GM21619 (cell line): ENCODE measurements around the gene FBXO42.
"Not testable (repeated sequence)": the region's sequence is repeated elsewhere in the genome, so short reads cannot be mapped to it uniquely, and the experiment has no call there.

Experiments
- ATAC-seq: cut with Tn5 transposase; IDR thresholded peaks from one replicate; pipeline ENCODE4 v1.9.1; 2021; ENCODE audit not compliant: unreplicated experiment

The FBXO42 gene

DNA sequence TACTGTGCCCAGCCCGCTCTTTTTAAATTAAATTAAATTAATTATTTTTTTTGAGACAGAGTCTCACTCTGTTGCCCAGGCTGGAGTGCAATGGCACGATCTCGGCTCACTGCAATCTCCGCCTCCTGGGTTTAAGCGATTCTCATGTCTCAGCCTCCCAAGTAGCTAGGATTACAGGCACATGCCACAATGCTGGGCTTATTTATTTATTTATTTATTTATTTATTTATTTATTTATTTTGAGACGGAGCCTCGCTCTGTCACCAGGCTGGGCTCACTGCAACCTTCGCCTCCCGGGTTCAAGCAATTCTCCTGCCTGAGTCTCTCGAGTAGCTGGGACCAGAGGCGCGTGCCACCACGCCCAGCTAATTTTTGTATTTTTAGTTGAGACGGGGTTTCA is 129.6 kb downstream of the FBXO42 start:
- not testable (repeated sequence) for ATAC-seq

DNA sequence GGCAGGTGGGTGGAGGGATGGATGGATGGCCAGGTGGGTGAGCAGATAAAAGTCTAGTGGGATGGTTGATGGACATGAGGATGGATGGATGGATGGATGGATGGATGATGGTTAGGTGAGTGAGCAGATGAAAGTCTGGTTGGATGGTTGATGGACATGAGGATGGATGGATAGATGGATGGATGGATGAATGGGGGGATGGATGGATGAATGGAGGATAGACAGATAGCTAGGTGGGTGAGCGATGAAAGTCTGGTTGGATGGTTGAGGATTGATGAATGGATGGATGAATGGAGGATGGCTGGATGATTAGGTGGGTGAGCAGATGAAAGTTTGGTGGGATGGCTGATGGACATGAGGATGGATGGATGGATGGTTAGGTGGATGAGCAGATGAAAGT is 130.8 kb downstream of the FBXO42 start:
- ATAC-seq, result no peak

DNA sequence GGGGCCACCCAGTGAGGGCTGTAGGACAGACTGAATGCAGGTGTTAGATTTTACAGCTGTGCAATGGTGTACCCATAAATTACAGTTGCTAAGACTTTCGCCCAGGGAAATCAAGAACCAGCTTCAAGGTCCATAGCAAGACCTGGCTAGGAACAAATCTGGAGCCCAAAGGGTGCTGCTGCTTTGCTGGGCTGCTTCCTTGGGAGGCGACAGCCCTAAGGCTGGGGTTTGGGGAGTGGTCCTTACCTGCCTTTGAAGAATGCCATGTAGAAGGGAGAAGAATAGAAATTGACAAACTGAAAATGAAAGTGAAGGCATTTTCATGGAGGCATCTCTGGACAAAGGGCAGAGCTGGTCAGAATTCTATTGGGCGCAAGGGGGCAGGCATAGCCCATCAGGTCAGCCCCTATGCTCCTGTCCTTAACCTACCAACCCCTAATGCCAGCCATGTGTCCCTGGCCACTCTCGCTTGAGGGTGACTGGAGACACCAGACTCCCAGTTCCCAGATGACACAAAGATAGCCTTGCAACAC is 132.2 kb downstream of the FBXO42 start:
- ATAC-seq, result no peak

DNA sequence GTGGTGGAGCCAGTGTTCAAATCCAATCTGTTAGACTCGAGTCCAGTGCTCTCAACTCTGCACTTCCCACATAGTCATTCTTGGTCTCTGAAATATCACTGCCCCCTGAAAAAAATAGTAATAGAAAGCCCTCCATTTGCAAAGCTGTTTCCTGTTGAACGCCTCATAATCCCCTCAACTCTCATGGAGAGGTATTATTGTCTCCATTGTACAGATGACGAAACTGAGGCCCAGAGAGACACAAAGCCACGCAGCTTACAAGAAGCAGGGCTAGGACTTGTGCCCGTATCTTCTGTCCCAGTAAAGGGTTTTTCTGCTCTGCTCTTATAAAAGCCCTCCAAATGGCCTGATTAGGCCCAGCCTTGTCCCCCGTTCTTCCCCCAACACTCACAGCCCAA is 133.6 kb downstream of the FBXO42 start:
- no peak for ATAC-seq

DNA sequence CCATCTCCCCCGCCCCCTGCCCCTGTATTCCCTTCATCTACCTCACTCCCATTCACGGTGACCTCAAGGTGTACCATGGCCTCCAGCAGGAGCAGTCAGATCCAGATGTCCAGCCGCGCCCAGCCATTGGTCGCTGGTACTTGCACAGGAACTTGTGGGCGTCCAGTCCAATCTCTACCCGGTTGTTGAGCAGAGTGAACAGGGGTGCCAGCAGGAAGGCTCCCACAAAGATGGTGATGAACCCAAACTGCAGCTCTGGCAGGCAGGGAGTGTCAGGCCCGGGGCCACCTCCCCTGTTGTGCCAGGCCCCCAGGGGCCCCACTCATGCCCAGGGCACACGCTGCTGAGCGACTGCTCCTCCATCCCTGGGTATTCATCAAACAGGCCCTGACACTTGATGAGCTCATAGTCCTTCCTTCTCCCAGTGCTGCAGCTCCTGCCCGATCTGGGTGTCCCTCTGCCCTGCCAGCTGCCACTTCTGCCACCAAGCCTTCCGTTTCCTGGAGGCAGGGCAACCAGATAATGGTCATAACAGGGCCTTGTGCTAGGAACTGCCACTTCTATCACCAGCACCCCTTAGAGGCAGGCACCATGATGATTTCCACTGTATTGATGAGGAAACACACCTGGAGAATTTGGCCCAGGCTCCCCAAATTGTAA is 134.1 kb downstream of the FBXO42 start:
- ATAC-seq, result no peak

DNA sequence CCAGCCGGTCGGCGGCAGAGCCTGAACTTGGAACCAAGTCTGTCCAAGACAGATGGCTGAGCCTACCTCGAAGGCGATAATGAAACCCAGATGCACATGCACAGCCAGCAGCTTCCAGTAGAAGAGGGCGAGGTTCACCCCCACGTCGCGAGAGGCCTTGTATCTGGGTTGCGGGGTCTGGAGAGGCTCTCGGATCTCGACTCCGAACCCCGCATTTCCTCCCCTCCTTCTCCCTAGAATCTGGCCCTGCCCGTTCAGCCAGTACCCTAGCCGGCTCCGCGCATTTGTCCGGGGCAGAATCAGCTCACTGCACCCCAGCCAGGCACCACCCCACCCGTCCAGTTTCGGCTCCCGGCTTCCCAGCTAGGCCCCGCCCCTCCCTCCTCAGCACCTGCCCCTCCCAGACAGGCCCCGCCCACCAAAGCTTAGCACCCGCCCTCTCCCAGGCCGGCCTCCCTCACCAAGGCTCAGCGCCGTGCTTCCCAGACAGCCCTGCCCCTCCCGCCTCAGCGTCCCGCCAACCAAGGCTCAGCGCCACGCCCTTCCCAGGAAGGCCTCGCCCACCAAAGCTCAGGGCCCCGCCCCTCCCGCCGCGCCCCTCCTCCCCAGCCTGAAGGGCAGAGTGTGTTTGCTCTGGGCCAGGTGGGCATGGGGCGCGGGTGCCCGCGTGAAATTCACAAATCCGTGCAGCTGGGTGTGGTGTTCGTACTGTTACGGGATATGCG is 135.1 kb downstream of the FBXO42 start:
- peak; percentile 92 for ATAC-seq

DNA sequence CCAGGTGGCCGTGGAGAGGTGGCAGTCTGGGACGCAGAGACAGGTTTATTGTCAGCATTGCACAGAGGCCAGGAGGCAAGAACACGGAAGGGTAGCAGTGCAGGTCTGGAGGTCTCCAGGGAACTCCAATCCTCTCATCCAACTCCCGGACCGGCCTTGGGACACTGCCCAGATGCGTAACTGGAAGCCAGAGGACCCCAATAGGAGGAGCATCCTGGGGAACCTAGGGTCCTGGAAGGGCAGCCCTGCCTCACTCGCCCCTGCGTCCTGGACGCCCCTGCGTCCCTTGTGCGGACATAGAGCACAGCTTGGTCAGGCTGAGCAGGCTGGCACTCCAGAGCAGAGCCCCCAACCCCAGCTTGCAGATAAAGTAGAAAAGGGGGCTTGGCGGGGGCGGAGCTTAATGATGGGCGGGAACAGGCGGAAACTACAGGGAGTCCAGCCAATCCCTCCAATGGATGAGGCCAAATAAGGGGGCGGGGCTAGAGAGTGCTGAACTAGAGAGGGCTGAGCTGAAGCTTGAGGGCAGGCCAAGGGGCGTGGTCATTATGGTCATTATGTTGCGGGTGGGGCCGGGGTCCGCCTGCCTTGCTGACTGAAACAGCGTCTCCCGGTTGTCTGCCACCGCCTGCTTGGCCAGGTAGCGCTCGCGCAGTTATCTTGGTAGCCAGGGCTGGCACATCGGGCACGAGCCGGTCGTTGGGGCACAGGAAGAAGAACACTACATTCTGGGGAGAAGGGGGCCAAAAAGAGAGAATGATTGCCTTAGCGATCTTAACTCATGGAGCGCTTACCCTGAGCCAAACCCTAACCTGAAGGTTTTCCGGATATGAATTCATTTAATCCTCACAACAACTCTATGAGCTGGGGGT is 136.2 kb downstream of the FBXO42 start:
- ATAC-seq, result no peak

DNA sequence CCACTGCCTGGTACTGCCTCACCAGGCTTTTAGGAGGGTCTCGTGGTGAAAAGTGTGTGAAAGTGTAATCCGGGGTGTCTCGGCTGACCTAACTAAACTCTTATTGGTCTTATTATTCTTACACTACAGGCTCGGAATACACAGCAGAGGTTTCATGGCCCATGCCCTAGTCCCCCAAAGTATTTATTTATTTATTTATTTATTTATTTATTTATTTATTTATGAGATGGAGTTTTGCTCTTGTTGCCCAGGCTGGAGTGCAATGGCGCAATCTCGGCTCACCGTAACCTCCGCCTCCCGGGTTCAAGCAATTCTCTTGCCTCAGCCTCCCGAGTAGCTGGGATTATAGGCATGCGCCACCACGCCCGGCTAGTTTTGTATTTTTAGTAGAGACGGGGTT is 137.0 kb downstream of the FBXO42 start:
- ATAC-seq, result not testable (repeated sequence)

DNA sequence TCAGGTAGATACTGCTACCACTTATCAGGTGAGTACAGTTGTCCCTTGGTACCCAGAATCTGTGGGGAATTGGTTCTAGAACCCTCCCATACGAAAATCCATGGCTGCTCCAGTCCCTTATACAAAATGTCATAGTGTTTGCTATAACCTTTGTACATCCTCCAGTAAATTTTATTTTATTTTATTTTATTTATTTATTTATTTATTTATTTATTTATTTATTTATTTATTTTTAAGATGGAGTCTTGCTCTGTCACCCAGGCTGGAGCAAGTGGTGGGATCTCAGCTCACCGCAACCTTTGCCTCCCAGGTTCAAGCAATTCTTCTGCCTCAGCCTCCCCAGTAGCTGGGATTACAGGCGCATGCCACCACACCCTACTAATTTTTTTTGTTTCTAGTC is 138.7 kb downstream of the FBXO42 start:
- not testable (repeated sequence) for ATAC-seq

DNA sequence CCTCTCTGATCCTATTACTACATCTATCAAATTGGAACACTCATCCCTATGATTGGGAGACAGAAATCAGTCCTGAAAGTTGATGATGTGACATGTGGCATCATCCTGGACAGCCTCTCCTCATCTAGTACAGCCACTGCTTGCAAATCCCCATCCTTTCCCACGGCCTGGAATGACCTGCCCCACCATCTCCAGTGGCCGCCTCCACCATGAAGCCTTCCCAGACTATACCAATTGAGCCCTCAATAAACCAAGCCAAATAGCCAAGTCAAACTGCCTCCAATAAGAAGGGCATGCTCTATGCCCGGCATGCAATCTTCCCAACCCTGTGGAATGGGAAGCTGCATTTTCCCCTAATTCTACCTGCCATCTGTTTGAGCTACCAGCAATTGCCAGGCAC is 139.3 kb downstream of the FBXO42 start:
- no peak for ATAC-seq

DNA sequence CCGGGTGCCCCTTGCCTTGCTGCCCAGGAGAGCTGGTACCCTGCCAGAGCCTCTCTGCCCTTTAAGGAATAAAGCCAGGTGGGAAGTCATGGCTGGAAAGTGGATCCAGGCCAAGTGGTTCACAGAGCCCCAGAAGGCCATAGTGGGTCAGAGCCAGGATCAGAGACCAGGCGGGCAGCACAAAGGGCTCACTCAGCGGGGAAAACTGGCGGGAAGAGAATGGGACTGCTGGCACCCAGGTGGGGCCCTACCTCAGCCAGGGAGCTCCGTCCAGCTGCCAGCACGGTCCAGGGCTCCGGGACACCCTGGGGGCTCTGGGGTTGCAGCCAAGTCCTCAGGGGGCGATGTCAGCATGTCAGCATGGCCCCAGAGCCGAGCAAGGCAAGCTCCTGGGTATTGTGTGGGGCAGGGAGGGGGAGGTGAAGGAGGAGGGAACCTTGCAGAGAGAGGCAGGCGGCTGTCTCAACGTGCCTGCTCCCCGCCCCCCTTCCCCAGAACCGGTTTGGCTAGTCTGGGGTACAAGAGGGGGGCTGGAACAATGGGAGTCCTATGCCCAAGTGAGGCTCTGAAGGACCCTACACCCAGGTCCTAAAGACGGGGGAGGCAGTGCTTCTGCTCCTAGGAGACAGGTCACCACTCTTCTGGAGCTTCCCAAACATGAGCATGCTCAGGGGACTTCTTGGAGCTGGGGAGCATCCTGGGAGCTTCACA is 139.9 kb downstream of the FBXO42 start, which contains the start of gene ARHGEF19:
Gene ARHGEF19, minus strand, starts transcription at position 402 of the 711 bp plus-strand sequence. CDS start 3,598 bp downstream, outside the sequence.
- no peak for ATAC-seq

DNA sequence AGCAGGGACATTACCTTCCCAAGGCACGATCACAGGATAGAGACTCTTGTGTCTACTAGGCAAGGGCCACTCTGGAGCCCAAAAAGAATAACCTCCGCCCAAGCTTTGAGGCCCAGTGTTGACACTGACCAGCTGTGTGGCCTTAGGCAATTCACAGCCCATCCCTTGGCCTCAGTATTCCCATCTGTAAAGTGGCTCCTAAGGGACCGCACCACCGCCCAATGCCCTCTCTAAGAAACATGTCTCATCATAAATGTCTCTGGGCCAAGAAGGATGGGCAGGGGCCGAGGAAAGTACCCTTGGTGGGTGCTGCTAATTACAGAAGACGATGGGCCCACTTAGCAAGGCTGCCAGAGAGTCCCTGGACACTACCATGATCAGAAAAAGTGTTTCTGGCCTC is 140.5 kb downstream of the FBXO42 start:
- no peak for ATAC-seq

DNA sequence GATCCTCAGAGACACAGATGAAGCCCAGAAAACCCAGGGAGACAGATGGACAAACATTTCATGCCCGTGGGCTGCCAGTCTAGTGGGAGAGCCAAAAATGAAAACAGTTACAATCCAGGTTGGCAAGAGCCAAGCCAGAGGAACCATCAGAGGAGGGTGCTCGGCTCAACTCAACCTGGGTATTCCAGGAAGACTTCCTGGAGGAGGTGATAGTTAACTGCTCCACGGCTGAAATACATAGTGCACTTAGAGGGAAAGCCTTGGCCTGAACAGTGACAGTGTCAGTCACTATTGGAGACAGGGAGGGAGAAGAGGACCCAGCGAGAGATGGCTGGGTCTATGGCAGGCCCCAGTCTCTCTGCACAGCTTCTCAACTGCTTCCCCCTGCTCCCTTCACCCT is 141.7 kb downstream of the FBXO42 start:
- ATAC-seq, result no peak

DNA sequence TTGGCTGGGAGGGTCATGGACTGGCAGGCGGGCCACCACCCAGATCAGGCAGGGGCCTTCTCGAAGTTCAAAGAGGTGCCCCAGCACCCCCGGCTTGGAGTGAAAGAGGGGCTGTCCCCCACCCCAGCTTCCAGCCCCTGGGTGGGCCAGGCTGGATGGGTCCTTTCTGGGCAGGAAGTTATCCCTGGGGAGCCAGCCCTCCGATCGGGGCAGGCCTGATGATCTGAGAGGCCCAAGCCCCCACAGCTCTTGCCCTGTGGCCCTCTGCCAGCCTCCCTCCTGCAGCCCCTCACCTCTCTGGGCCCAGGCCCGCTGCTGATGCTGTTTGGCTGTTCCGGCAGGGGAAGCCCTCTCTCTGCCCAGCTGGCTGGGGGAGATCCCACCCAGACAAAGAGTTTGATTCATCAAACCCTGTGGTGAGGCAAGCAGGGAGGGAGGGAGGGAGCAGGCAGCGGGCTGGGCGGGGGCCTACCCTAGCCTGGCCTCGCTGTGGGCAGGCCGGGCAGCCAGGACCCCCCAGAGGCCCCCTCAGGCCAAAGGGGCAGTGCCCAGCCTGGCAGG is 142.4 kb downstream of the FBXO42 start:
- ATAC-seq, result no peak

DNA sequence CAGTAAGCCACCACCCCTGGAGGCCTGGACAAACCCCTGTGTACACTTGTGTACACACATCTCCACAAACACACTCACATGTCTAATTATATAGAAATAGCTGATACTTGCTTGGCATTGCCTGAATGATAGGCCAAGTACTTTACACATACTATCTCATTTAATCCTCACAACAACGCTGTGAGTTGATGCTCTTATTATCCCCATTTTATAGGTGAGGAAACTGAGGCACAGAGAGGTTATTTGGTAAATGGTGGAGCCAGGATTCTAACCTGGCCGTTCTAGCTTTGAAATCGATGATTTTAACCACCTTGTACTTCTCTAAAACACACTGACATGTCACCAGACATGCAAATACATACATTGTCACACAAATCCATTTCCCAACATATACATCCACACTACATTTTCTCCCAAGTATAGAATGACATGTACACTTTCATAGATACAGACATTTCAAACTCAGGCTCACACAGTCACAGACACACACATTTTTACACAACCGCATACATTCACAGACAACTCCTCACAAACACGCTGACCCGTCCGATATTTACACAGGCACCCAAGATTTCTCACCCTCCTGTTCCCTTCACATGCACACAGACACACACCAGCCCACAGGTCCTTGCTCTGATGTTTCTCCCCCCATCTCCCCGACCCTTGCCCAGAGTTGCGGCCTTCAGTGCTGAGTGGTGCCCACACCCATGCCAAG is 143.0 kb downstream of the FBXO42 start:
- no peak for ATAC-seq

DNA sequence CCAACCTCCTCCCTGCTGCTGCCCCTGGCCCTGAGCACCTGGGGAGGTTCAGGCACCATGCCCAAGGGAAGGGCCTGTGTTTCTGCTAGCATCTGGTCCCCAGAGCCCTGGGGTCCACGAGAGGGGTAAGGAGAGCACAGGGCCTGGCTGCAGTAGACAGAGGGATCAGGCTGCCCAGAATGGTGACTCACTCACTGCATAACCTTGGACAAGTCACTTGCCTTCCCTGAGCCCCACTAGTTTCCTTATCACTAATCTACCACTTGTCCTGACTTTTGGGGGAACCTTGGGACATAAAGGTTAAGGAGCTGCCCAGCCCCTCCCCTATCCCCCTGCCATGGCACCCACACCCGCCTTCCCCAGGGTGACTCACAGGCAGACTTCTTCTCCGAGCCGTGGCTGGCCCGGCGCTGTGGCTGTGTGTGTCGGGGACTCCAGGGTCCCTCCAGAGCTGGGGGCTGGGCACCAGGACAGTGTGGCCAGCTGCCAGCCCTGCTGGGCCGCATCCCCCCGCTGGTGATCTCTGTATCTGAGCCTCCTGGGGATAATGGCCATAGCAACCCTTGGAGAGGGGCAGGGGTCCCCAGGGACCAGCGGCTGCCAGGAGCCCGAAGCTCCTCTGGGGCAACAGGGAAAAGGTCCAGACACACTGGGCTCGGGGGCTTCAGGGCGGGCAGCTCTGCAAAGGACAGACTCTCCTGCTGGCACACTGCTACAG is 143.9 kb downstream of the FBXO42 start:
- no peak for ATAC-seq

DNA sequence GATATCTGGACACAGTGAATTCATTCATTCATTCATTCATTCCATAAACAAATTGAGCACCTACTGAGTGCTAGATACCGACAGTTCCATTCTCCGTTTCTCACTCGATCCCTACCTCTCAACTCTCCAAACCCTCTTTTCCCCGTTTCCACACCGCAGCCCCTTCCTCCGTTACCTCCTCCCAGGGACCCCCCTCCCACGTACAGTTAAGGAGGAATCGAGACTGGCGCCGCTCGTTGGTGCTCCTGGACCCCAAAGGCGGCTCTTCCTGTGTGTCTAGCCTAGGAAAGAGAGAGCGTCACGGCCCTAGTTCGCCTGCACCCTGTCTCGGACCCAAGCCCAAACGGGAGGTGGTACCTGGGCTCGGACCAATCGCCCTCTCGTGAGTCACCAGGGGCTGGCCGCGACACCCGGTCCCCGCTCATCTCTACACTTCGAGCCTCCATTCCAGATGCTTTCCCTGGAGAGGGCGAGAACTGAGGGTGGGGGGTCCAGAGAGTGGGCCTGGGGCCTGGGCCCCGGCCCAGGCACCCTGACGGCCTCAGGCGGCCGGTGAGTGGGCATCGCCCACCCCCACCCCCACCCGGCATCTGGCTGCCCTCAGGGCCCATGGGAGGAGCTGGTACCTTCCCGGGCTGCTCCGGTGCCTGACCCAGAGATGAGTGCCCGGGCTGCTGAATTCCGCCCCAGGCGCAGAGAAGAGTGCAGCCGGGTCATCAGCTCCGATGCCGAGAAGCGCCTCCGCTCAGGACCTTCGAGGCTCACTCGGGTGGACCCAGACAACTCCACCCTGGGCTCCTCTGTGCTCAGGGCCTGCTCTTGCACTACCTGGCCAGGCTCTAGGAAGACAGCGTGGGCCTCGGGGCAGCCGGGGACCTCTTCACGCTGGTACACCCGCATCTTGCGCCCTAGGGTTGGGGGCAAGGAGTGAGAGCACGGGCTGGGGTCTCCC is 144.7 kb downstream of the FBXO42 start:
- no peak for ATAC-seq
